ENCODE data around the gene STK11IP.

STK11IP gene

GRCh38 chr2:219613461-219614070 lies 15.9 kb downstream of the STK11IP start:
- no peak for TF ChIP-seq CTCF (IDR thresholded peaks at IDR 0.05; ENCODE audit: borderline replicate concordance, insufficient read depth, low read depth, low read length)
- no peak overlapping the region for H3K4me3 ChIP-seq (ENCODE audit: low read depth, low read length)

GRCh38 chr2:219614076-219614860 lies 16.6 kb downstream of the STK11IP start:
- no peak for TF ChIP-seq CTCF (IDR thresholded peaks at IDR 0.05; ENCODE audit: borderline replicate concordance, insufficient read depth, low read depth, low read length)
- H3K4me3 ChIP-seq (ENCODE audit: low read depth, low read length): no peak overlapping the region

GRCh38 chr2:219615036-219615435 lies 17.4 kb downstream of the STK11IP start:
- TF ChIP-seq CTCF (IDR thresholded peaks at IDR 0.05; ENCODE audit: borderline replicate concordance, insufficient read depth, low read depth, low read length): no peak
- H3K4me3 ChIP-seq (ENCODE audit: low read depth, low read length): no peak overlapping the region

- no peak for TF ChIP-seq CTCF (IDR thresholded peaks at IDR 0.05; ENCODE audit: borderline replicate concordance, insufficient read depth, low read depth, low read length)
- no peak overlapping the region for H3K4me3 ChIP-seq (ENCODE audit: low read depth, low read length)
These were observed 18.2 kb downstream of the STK11IP start for GRCh38 chr2:219615894-219616293.

- TF ChIP-seq CTCF (IDR thresholded peaks at IDR 0.05; ENCODE audit: borderline replicate concordance, insufficient read depth, low read depth, low read length): no peak
- H3K4me3 ChIP-seq (ENCODE audit: low read depth, low read length): no peak overlapping the region
These were observed 18.9 kb downstream of the STK11IP start for GRCh38 chr2:219616550-219616949.

- no peak for TF ChIP-seq CTCF (IDR thresholded peaks at IDR 0.05; ENCODE audit: borderline replicate concordance, insufficient read depth, low read depth, low read length)
- no peak overlapping the region for H3K4me3 ChIP-seq (ENCODE audit: low read depth, low read length)
These were observed 21.1 kb downstream of the STK11IP start for GRCh38 chr2:219618733-219619122.

GRCh38 chr2:219619235-219619634 lies 21.6 kb downstream of the STK11IP start:
- no peak overlapping the region for H3K4me3 ChIP-seq (ENCODE audit: low read depth, low read length)
- no peak for TF ChIP-seq CTCF (IDR thresholded peaks at IDR 0.05; ENCODE audit: borderline replicate concordance, insufficient read depth, low read depth, low read length)

All from GM12875 (cell line).